GM23248 (cell line): Measurements from ENCODE around the gene GINS2.

ENCODE experiments used
- EZH2 ChIP-seq: fragments of 200-600 bp; sonication (generic); IDR thresholded peaks from 2 replicates; pipeline ENCODE4 v1.6.1; 2018; ENCODE audit warnings: antibody characterized with exemption, mild to moderate bottlenecking; ENCODE audit not compliant: insufficient read depth, poor library complexity, severe bottlenecking
- EZH2phosphoT487 ChIP-seq: fragments of 200-600 bp; sonication (generic); IDR thresholded peaks from 2 replicates; pipeline ENCODE4 v1.6.1; 2018; ENCODE audit warnings: antibody characterized with exemption, moderate library complexity, mild to moderate bottlenecking, low read depth; ENCODE audit not compliant: insufficient read depth

DNA sequence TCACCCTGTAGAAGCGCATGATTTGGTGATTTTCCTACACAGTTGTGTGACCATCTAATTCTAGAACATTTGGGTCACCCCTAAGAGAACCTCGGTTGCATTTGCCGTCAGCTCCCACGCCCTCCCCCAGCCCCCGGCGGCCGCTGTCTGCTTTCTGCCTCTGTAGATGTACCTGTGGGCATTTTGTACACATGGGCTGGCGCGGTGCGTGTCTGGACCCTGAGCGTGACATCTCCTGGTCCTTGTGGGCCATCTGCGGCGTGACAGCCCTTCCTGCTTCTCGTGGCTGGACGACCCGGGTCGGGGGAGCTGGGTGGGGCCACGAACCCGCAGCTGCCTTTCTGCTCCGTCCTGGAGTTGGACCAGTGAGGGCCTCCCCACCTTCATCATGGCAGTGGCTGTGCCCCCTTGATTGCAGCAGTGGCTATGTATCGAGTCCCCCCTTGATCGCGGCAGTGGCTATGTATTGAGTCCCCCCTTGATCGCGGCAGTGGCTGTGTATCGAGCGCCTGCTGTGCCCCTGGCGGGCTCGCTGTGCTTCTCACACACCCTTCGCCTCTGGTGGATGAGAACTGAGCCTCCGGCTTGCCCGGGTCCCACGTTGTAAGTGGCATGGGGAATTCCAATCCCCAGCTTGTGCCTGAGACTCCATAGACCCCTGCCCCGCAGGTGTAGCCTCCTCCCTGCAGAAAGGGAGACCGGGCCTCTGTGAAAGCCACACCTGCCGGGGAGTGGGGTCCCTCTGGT lies 51.5 kb downstream of the GINS2 start:
- no peak for TF ChIP-seq EZH2phosphoT487
- TF ChIP-seq EZH2 = no peak
